ENCODE data around the gene NDUFS4.
"Not testable (repeated sequence)": the region's sequence is repeated elsewhere in the genome, so short reads cannot be mapped to it uniquely, and the experiment has no call there.

- TF ChIP-seq POLR2AphosphoS5, EP300 (IDR thresholded peaks at IDR 0.05): not testable (repeated sequence)
These were observed 100.1 kb downstream of the NDUFS4 start for GRCh38 chr5:53660573-53660972.

Measured in upper lobe of left lung (tissue), 4 donors.